ENCODE results near the gene ANAPC16. TPM values are rescaled to one million over a fixed set of nuclear protein-coding genes. Genes with fewer than 3 reads are reported as not detected.

Gene ANAPC16
- total and polyA plus RNA-seq, 2 of the 4 experiments (the other 2 are of a cell fraction) = 25.2 to 26.3 TPM

DNA sequence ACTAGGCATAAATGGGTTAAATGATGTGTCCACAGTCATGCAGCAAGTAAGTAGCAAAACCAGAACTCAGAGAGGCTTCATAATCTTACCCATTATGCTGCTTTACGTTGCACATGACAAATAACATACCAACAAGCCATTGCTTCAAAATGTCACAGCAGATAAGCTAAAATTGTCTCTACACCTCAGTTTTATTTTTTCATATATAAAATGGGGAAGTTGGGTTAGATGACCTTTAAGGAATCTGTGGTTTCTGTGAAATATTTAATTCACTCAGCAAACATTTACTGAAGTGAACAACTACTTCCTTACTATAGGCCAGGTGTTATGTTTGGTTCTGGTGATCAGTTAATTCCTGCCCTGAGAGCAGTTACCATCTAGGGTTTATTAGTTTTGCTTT lies 2.5 kb downstream of the ANAPC16 start:
- Histone ChIP-seq H3K23ac (ENCODE audit: low read depth, low read length) (no peak overlapping the region), H3K4ac (ENCODE audit: low read depth, low read length) (no peak overlapping the region), H4K5ac (ENCODE audit: low read depth, low read length) (no peak overlapping the region), H3K4me1 (ENCODE audit: control insufficient read depth, insufficient read depth, low read length) (peaks cover 4% of the 10 kb centered on the region; the same call in 1 of the 2 replicates), H2AK5ac (ENCODE audit: low read depth, low read length) (no peak overlapping the region), H3K79me1 (ENCODE audit: low read depth in 1 of 2, low read length in 2 of 2) (peaks cover 22 to 43% of the 10 kb centered on the region in 2 experiments), H3K9me3 (ENCODE audit: control insufficient read depth, insufficient read depth, low read length) (no peaks in the 10 kb centered on the region), H2BK5ac (ENCODE audit: low read depth, low read length, poor library complexity, severe bottlenecking) (no peak overlapping the region), H2AK9ac (replicated peaks; ENCODE audit: low read depth, low read length, poor library complexity) (no peak overlapping the region), H2BK120ac (ENCODE audit: low read depth, low read length) (no peak overlapping the region), H3K36me3 (ENCODE audit: control insufficient read depth, insufficient read depth, low read length) (0 out of 2 replicates have a peak, but pooled peaks cover 2% of the 10 kb centered on the region), H3K27me3 (ENCODE audit: control insufficient read depth, insufficient read depth, low read length) (no peaks in the 10 kb centered on the region), H4K20me1 (ENCODE audit: insufficient read depth, low read length) (no peaks in the 10 kb centered on the region; the same call in 1 of the 2 replicates), H3K14ac (replicated peaks; ENCODE audit: low read depth, low read length) (no peak overlapping the region), H2AFZ (replicated peaks; ENCODE audit: low read length, poor library complexity) (no peak overlapping the region), H3K27ac (ENCODE audit: insufficient read depth, low read length) (no peak overlapping the region), H3K9me1 (ENCODE audit: insufficient read depth, low read length) (peaks cover 5% of the 10 kb centered on the region; the same call in 1 of the 2 replicates), H4K8ac (ENCODE audit: low read depth in 2 of 2, low read length in 2 of 2) (no peak overlapping the region), H3K4me2 (ENCODE audit: low read depth, low read length) (no peak overlapping the region), H3K9ac (ENCODE audit: low read depth, low read length) (no peak overlapping the region), H4K91ac (ENCODE audit: insufficient read depth, low read depth, low read length) (no peak overlapping the region), H3K56ac (ENCODE audit: extremely low read depth, insufficient read depth, low read length) (no peak overlapping the region), H2BK20ac (ENCODE audit: low read depth, low read length) (no peak overlapping the region), H2BK15ac (ENCODE audit: low read depth, low read length) (no peak overlapping the region), H3K18ac (ENCODE audit: low read depth, low read length) (no peak overlapping the region), H3K4me3 (ENCODE audit: insufficient read depth, low read depth, low read length) (no peak overlapping the region)
- ATAC-seq (ENCODE audit: low read depth) (no peak), DNase-seq (no peak)
- BruUV-seq (replicated peaks) = no TSS peak
- ChIA-PET POLR2A (ENCODE audit: unreplicated experiment) (no interaction called here), CTCF (interaction anchor here (0.7 to 1.9 kb wide), 2 partner anchors 92 to 322 kb away, joined by 3 to 7 read pairs; no protein-coding TSS in a partner anchor)
- TF ChIP-seq CHD1 (IDR thresholded peaks at IDR 0.05; ENCODE audit: low read depth, low read length) (no peak), POLR2A (IDR thresholded peaks at IDR 0.05; ENCODE audit: low read depth, low read length) (no peak), RCOR1 (IDR thresholded peaks at IDR 0.05; ENCODE audit: insufficient replicate concordance, low read length) (no peak), NFE2L2 (IDR thresholded peaks at IDR 0.05; ENCODE audit: low read depth, low read length) (no peak), FOS (IDR thresholded peaks at IDR 0.05; ENCODE audit: low read depth, low read length) (no peak), MAFK (IDR thresholded peaks at IDR 0.05; ENCODE audit: low read depth, low read length) (no peak), CEBPB (IDR thresholded peaks at IDR 0.05; ENCODE audit: low read depth, low read length) (no peak), SMC3 (IDR thresholded peaks at IDR 0.05; ENCODE audit: low read depth, low read length) (no peak), BHLHE40 (IDR thresholded peaks at IDR 0.05; ENCODE audit: low read depth, low read length) (no peak), RAD21 (IDR thresholded peaks at IDR 0.05; ENCODE audit: low read length) (no peak)
- TF ChIP-seq, protein P1, sequence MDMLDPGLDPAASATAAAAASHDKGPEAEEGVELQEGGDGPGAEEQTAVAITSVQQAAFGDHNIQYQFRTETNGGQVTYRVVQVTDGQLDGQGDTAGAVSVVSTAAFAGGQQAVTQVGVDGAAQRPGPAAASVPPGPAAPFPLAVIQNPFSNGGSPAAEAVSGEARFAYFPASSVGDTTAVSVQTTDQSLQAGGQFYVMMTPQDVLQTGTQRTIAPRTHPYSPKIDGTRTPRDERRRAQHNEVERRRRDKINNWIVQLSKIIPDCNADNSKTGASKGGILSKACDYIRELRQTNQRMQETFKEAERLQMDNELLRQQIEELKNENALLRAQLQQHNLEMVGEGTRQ (IDR thresholded peaks at IDR 0.05; ENCODE audit: low read depth, low read length) = no peak
- in situ Hi-C loops (cut with MboI; ENCODE audit: low sequenced_read_pairs) (no loop called here), intact Hi-C loops (cut with micrococcal nuclease) (loop anchor here (5.0 kb wide), 1 partner anchor 86 kb away; no protein-coding TSS in a partner anchor), dilution Hi-C loops (cut with HindIII; ENCODE audit: low sequenced_read_pairs, unreplicated experiment) (no loop called here)
- WGBS, 2 experiments (ENCODE audit: extremely low coverage in 2 of 2, insufficient read length in 1 of 2) = no CpG with 5 or more reads among the region's 1 CpG
